ENCODE measurements around the gene UGT3A2. TPM values are rescaled to one million over a fixed set of nuclear protein-coding genes. Genes with fewer than 3 reads are reported as not detected.

UGT3A2 gene
- polyA plus RNA-seq, 1 donor (not counting 4 experiments of a cell fraction or from before 2014, with no cell fraction given), result 0.07 TPM

DNA sequence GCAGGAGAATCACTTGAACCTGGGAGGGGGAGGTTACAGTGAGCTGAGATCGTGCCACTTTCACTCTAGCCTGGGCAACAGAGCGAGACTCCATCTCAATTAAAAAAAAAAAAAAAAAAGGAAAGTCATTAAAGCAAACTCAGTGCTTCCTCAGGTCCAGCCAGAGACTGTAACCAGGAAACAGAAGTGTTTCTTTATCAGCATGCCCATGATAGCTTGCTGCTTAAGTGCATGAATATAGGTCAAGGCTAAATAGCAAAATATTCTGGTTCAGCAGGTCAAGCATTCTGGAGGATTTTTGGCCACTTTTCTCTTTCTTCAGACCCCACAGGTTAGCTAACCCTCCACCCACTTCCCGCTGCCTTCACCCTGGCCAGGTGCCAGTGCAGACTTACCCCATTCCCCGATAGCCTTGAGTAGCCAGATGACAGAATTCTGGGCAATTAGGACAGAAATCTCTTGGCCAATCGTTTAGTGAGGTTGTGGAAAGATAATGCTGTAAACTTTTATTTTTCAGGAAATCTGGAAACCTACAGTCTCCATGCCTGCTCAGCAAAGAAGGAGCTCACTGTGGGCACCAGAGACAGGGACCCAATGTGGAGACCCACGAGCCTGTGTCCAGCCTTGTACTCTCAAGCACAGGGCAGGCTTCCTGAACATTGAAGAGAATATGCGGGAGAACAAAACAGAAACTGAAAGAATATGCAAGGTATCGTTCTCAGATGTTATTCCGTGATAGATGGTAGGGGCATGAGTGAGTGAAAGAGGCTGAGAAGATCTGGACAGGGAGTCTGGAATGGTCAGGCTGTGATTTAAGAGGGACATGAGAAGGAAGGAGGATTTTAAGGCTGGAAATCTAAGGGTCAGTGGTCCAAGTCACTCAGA lies 4.2 kb upstream of the UGT3A2 start:
- peak overlapping the region; percentile 35 for H3K4me2 ChIP-seq (ENCODE audit: control insufficient read depth, extremely low read depth, insufficient read depth, low read depth, low read length)
- H2AFZ ChIP-seq (ENCODE audit: control insufficient read depth, low read length), result no peak overlapping the region
- FAIRE-seq (no peak), DNase-seq (ENCODE audit: low read depth, low spot score) (no peak)
- no peak overlapping the region for H3K27ac ChIP-seq (ENCODE audit: control insufficient read depth, insufficient read depth, low read length)
- H3K27me3 ChIP-seq (ENCODE audit: control insufficient read depth, extremely low read depth, insufficient read depth, low read length), result peaks cover 23% of the 10 kb centered on the region
- no peaks in the 10 kb centered on the region for H4K20me1 ChIP-seq (ENCODE audit: control insufficient read depth, extremely low read depth, insufficient read depth, low read length)
- dilution Hi-C loops (cut with MboI; ENCODE audit: extremely low pct_ligation_motif_present, low sequenced_read_pairs), result no loop called here
- no peaks in the 10 kb centered on the region for H3K9me3 ChIP-seq (ENCODE audit: control insufficient read depth, low read depth, low read length)
- TF ChIP-seq CTCF (optimal IDR thresholded peaks at IDR 0.05 in 1 of 3, IDR thresholded peaks at IDR 0.05 in 1 of 3, conservative IDR thresholded peaks at IDR 0.05 in 1 of 3; ENCODE audit: extremely low read depth in 1 of 3, insufficient read depth in 2 of 3, low read length in 3 of 3) (no peak), EZH2 (IDR thresholded peaks at IDR 0.05; ENCODE audit: low read length) (no peak)
- H3K9me1 ChIP-seq (ENCODE audit: control insufficient read depth, extremely low read depth, insufficient read depth, low read length), result no peaks in the 10 kb centered on the region
- H3K9ac ChIP-seq (ENCODE audit: control insufficient read depth, extremely low read depth, insufficient read depth, low read length), result no peak overlapping the region
- H3K4me3 ChIP-seq (ENCODE audit: control insufficient read depth in 2 of 3, extremely low read depth in 1 of 3, insufficient read depth in 2 of 3, low read depth in 1 of 3, low read length in 3 of 3), result no peak overlapping the region
- no peaks in the 10 kb centered on the region for H3K36me3 ChIP-seq (ENCODE audit: control insufficient read depth in 2 of 2, extremely low read depth in 1 of 2, insufficient read depth in 2 of 2, low read length in 2 of 2)
- H3K4me1 ChIP-seq (ENCODE audit: control insufficient read depth, extremely low read depth, insufficient read depth, low read length), result no peaks in the 10 kb centered on the region
- H3K79me2 ChIP-seq (ENCODE audit: control insufficient read depth, insufficient read depth, low read length), result no peaks in the 10 kb centered on the region

GRCh38 chr5:36068751-36069281 lies 2.1 kb upstream of the UGT3A2 start:
- no peak for FAIRE-seq
- no peak overlapping the region for H2AFZ ChIP-seq (ENCODE audit: control insufficient read depth, low read length)
- H3K27me3 ChIP-seq (ENCODE audit: control insufficient read depth, extremely low read depth, insufficient read depth, low read length), result peaks cover 36% of the 10 kb centered on the region
- H3K9me1 ChIP-seq (ENCODE audit: control insufficient read depth, extremely low read depth, insufficient read depth, low read length), result no peaks in the 10 kb centered on the region
- no peaks in the 10 kb centered on the region for H3K9me3 ChIP-seq (ENCODE audit: control insufficient read depth, low read depth, low read length)
- H3K4me2 ChIP-seq (ENCODE audit: control insufficient read depth, extremely low read depth, insufficient read depth, low read depth, low read length), result no peak overlapping the region
- H4K20me1 ChIP-seq (ENCODE audit: control insufficient read depth, extremely low read depth, insufficient read depth, low read length), result no peaks in the 10 kb centered on the region
- no peaks in the 10 kb centered on the region for H3K79me2 ChIP-seq (ENCODE audit: control insufficient read depth, insufficient read depth, low read length)
- no peak overlapping the region for H3K27ac ChIP-seq (ENCODE audit: control insufficient read depth, insufficient read depth, low read length)
- dilution Hi-C loops (cut with MboI; ENCODE audit: extremely low pct_ligation_motif_present, low sequenced_read_pairs), result no loop called here
- H3K4me1 ChIP-seq (ENCODE audit: control insufficient read depth, extremely low read depth, insufficient read depth, low read length), result no peaks in the 10 kb centered on the region
- no peak for TF ChIP-seq CTCF (optimal IDR thresholded peaks at IDR 0.05 in 1 of 3, IDR thresholded peaks at IDR 0.05 in 1 of 3, conservative IDR thresholded peaks at IDR 0.05 in 1 of 3; ENCODE audit: extremely low read depth in 1 of 3, insufficient read depth in 2 of 3, low read length in 3 of 3)
- no peak for TF ChIP-seq EZH2 (IDR thresholded peaks at IDR 0.05; ENCODE audit: low read length)
- no peak overlapping the region for H3K9ac ChIP-seq (ENCODE audit: control insufficient read depth, extremely low read depth, insufficient read depth, low read length)
- H3K4me3 ChIP-seq (ENCODE audit: control insufficient read depth in 2 of 3, extremely low read depth in 1 of 3, insufficient read depth in 2 of 3, low read depth in 1 of 3, low read length in 3 of 3), result no peak overlapping the region
- H3K36me3 ChIP-seq (ENCODE audit: control insufficient read depth in 2 of 2, extremely low read depth in 1 of 2, insufficient read depth in 2 of 2, low read length in 2 of 2), result no peaks in the 10 kb centered on the region
- no peak for DNase-seq (ENCODE audit: low read depth, low spot score)

Measured in keratinocyte (primary cell).